ENCODE measurements around the gene VCAN. TPM values are rescaled to one million over a fixed set of nuclear protein-coding genes. Genes with fewer than 3 reads are reported as not detected.

The VCAN gene
- total RNA-seq, 2 experiments from 2014 or later, result not detected

DNA sequence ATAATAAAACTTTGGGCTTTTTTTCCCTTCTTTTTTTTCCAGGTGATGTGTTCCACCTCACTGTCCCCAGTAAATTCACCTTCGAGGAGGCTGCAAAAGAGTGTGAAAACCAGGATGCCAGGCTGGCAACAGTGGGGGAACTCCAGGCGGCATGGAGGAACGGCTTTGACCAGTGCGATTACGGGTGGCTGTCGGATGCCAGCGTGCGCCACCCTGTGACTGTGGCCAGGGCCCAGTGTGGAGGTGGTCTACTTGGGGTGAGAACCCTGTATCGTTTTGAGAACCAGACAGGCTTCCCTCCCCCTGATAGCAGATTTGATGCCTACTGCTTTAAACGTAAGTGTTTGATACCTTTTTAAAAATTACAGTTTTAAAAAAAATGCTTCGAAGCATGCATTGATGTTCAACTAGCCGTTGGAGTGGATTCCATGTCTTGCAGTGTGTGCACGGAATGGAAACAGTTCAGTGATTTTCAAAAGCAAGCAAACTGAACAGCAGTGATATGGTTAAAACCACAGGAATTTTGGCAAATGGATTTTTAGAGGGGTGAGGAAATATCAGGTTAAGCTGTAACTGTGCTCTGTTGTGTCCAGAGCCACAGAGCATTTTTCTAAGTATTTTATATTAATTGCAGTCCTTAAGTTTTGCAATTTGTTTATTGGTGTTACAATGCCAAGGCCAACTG, 40.7 kb downstream of the VCAN start:
- no peak for DNase-seq
- H3K4me3 Mint-ChIP-seq, result no peak overlapping the region
- H3K36me3 Mint-ChIP-seq (ENCODE audit: low read depth), result no peaks in the 10 kb centered on the region
- no peak overlapping the region for H3K27ac Mint-ChIP-seq
- H3K27me3 Mint-ChIP-seq (ENCODE audit: low read depth), result peaks cover 8% of the 10 kb centered on the region
- no peaks in the 10 kb centered on the region for H3K9me3 Mint-ChIP-seq
- intact Hi-C loops (cut with micrococcal nuclease), result no loop called here
- CTCF ChIA-PET, result no interaction called here
- H3K4me1 Mint-ChIP-seq (ENCODE audit: low read depth), result no peaks in the 10 kb centered on the region

DNA sequence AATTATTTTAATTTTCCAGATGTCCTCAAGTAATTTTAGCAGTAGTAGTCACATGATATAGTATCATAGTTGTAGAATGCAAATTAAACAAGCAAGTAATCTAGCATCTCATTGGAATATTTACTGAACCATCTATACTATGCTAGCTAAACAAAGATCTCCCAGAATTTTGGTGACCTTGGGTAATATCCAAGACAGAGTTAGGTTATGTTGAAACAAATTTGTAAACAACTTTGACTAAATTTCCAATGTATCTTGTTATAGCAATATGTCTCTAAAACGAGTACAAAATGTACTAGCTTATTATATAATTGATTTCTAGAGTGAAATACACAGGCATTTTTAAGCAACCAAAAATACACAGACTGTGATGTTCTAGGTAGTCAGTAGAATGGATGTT, 41.5 kb downstream of the VCAN start:
- no peaks in the 10 kb centered on the region for H3K4me1 Mint-ChIP-seq (ENCODE audit: low read depth)
- no peak overlapping the region for H3K4me3 Mint-ChIP-seq
- no peaks in the 10 kb centered on the region for H3K36me3 Mint-ChIP-seq (ENCODE audit: low read depth)
- no peaks in the 10 kb centered on the region for H3K9me3 Mint-ChIP-seq
- DNase-seq, result no peak
- no peak overlapping the region for H3K27ac Mint-ChIP-seq
- CTCF ChIA-PET, result interaction anchor here (0.8 kb wide), 1 partner anchor 33 kb away, joined by 3 read pairs; no protein-coding TSS in a partner anchor
- H3K27me3 Mint-ChIP-seq (ENCODE audit: low read depth), result peaks cover 11% of the 10 kb centered on the region
- intact Hi-C loops (cut with micrococcal nuclease), result no loop called here

DNA sequence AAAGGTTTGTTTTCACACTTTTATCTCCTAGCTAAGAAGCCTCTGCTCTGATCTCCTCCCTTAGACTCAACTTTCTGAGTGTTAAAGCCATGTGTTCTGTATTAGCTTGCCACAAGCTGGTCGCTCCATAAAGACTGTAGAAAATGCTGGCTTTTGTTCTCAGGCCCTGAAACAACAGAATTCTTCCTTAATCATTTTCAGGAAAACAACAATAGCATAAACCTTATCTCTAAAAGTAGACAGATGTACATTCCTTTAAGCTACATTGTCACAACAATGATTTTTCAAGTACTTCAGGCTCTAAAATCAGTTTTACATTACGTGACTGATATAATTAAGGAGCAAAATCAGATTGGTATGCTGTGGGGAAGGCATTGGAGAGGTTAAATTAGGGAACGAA, 41.9 kb downstream of the VCAN start:
- H3K27ac Mint-ChIP-seq, result no peak overlapping the region
- intact Hi-C loops (cut with micrococcal nuclease), result no loop called here
- no peak for DNase-seq
- peaks cover 11% of the 10 kb centered on the region for H3K27me3 Mint-ChIP-seq (ENCODE audit: low read depth)
- H3K9me3 Mint-ChIP-seq, result no peaks in the 10 kb centered on the region
- H3K4me3 Mint-ChIP-seq, result no peak overlapping the region
- CTCF ChIA-PET, result interaction anchor here (0.8 kb wide), 1 partner anchor 33 kb away, joined by 3 read pairs; no protein-coding TSS in a partner anchor
- no peaks in the 10 kb centered on the region for H3K36me3 Mint-ChIP-seq (ENCODE audit: low read depth)
- H3K4me1 Mint-ChIP-seq (ENCODE audit: low read depth), result no peaks in the 10 kb centered on the region

DNA sequence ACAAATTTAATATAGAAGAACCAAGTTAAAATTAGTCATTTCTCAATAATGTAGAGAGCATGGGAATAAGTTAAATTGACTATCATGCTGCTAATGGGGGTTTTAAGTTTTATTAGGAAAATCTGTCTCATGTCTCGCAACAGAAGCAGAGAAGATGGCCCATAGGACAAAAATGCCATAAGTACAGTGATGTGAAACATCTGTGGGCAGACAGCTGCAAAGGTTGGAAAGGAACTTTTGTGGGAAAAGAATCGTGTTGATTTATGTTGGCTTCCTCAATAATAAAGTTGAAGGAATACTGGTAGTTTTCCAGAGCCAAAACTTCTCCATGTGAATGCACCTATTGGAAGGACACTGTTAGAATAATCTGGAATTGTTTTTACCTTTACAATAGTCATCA, 44.8 kb downstream of the VCAN start:
- DNase-seq, result no peak
- no peak overlapping the region for H3K4me3 Mint-ChIP-seq
- CTCF ChIA-PET, result no interaction called here
- no peak overlapping the region for H3K27ac Mint-ChIP-seq
- intact Hi-C loops (cut with micrococcal nuclease), result no loop called here
- H3K4me1 Mint-ChIP-seq (ENCODE audit: low read depth), result no peaks in the 10 kb centered on the region
- H3K9me3 Mint-ChIP-seq, result no peaks in the 10 kb centered on the region
- no peaks in the 10 kb centered on the region for H3K36me3 Mint-ChIP-seq (ENCODE audit: low read depth)
- peaks cover 12% of the 10 kb centered on the region for H3K27me3 Mint-ChIP-seq (ENCODE audit: low read depth)

DNA sequence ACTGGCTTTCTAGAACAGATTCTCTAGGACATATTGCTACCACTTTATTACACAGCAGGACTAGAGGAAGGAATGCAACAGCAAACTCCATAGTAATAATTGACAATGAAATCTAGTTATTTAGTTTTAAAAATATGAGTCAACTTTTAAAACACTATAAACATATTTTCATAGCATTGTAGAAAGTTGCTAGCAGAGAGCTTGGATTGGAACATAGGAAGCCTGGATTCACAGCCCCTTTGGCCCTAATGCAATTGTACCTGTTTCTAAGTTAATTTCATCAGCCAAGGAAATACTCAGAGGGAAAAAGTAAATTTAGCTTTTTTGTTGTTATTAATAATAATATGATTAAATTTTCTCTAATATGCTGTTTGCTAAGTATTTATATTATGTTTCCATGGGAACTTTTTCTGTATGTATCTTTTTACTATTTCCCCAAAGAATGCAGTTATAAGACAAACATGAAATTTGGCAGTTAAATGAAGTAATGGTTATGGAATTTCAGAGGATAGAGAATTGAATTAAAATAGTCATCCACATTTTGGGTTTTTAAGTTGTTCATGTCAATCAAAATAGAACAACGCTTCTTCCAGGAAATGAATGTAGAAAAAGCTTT, 45.6 kb downstream of the VCAN start:
- no peak for DNase-seq
- CTCF ChIA-PET, result interaction anchor here (0.7 kb wide), 1 partner anchor 1353 kb away, joined by 3 read pairs; no protein-coding TSS in a partner anchor
- H3K9me3 Mint-ChIP-seq, result no peaks in the 10 kb centered on the region
- no peaks in the 10 kb centered on the region for H3K4me1 Mint-ChIP-seq (ENCODE audit: low read depth)
- H3K27me3 Mint-ChIP-seq (ENCODE audit: low read depth), result peaks cover 14% of the 10 kb centered on the region
- H3K36me3 Mint-ChIP-seq (ENCODE audit: low read depth), result no peaks in the 10 kb centered on the region
- intact Hi-C loops (cut with micrococcal nuclease), result no loop called here
- H3K4me3 Mint-ChIP-seq, result no peak overlapping the region
- no peak overlapping the region for H3K27ac Mint-ChIP-seq

DNA sequence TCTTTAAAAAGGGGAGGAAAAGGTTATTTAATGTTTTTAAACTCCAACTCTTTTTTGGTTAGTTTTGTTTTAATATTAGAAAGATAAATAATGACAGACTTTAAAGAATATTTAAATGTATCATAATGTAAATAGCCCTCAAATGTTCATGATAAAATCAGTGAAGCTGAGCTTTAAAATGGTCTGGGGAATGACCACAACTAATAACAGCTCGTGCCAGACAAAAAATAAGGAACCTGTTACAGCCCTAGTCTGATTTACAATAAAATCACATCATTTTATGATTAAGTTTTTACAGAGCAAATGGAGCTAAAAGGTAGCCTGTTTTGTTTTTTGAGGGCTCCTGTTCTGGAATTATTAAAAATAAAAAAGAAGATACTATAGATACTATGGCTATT, 46.1 kb downstream of the VCAN start:
- Mint-ChIP-seq H3K27me3 (ENCODE audit: low read depth) (peaks cover 14% of the 10 kb centered on the region), H3K4me1 (ENCODE audit: low read depth) (no peaks in the 10 kb centered on the region), H3K9me3 (no peaks in the 10 kb centered on the region), H3K4me3 (no peak overlapping the region), H3K27ac (no peak overlapping the region), H3K36me3 (ENCODE audit: low read depth) (no peaks in the 10 kb centered on the region)
- intact Hi-C loops (cut with micrococcal nuclease), result no loop called here
- no peak for DNase-seq
- CTCF ChIA-PET, result interaction anchor here (0.7 kb wide), 1 partner anchor 1353 kb away, joined by 3 read pairs; no protein-coding TSS in a partner anchor

DNA sequence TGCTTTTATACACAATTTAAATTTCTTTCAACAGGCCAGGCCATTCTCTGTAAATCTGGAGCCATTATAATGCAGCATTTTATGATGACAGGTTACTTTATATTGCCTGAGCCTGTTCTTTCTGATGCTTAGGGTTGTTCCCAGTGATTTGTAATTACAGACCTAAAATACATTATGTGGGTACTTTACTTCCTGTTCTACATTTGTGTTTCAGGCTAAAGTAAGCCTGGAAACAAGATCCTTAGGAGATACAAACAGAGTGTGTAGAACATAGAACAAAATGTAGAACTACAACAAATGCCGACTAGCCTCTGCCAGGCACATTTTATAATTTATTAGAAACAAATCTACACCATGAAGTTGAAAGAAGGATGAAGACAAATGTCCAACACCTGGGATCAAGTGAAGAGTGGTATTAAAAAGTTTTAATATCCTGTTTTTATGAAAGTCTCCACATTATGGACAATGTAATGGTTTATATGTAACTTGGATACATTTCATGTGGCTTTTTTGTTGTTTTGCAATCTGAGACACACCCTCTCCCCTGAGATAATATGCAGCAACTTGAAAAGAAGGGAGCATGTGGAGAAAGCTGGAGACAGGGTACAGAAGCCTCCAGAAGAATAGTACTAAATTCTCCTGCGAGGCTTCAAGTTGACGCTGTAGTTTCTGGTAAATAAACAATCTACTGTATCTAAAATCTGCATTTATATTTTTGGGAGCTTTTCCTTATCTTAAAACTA, 46.9 kb downstream of the VCAN start:
- peaks cover 14% of the 10 kb centered on the region for H3K27me3 Mint-ChIP-seq (ENCODE audit: low read depth)
- no peaks in the 10 kb centered on the region for H3K36me3 Mint-ChIP-seq (ENCODE audit: low read depth)
- no peaks in the 10 kb centered on the region for H3K4me1 Mint-ChIP-seq (ENCODE audit: low read depth)
- intact Hi-C loops (cut with micrococcal nuclease), result no loop called here
- CTCF ChIA-PET, result no interaction called here
- H3K4me3 Mint-ChIP-seq, result no peak overlapping the region
- no peak for DNase-seq
- no peaks in the 10 kb centered on the region for H3K9me3 Mint-ChIP-seq
- H3K27ac Mint-ChIP-seq, result no peak overlapping the region

DNA sequence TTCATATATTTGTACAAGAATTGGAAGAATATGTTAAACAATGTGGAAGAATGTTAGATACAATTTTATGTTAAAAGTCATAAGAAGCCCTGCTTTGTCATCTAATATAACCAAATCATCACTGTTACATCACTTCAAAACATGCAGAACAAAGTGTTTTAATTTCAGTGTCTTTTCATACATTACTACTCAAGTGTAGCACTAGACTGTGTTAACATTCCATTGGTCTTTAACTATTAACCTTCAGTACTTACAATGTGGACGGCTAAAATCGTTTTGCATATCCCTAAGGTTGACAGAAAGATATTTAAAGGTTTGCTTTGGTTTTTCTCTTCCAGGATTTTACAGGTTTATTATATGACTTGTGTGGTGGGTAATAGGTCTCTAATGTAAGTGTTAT, 50.9 kb downstream of the VCAN start:
- H3K27ac Mint-ChIP-seq, result no peak overlapping the region
- no peaks in the 10 kb centered on the region for H3K9me3 Mint-ChIP-seq
- no peaks in the 10 kb centered on the region for H3K4me1 Mint-ChIP-seq (ENCODE audit: low read depth)
- H3K4me3 Mint-ChIP-seq, result no peak overlapping the region
- CTCF ChIA-PET, result no interaction called here
- intact Hi-C loops (cut with micrococcal nuclease), result no loop called here
- H3K27me3 Mint-ChIP-seq (ENCODE audit: low read depth), result peaks cover 6% of the 10 kb centered on the region
- no peaks in the 10 kb centered on the region for H3K36me3 Mint-ChIP-seq (ENCODE audit: low read depth)
- no peak for DNase-seq

DNA sequence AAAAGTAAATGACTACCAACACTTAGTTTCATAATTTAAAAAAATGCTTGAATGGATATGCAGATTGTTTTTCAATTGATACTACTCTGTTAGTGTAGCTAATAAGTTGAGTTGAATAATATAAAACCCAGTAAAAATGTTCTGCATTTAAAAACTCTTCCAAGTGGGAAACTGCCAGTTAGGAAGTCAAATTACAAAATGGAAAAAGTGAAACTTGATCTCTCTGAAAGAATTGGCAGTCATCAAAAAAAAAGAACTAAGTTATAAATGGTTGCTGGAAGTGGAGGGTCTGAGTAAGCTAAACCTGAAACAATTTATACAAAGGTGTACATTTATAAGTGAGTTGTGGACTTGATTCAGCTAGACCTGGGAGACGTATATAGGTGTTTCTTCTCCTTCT, 52.4 kb downstream of the VCAN start:
- no peak overlapping the region for H3K4me3 Mint-ChIP-seq
- H3K9me3 Mint-ChIP-seq, result no peaks in the 10 kb centered on the region
- H3K27me3 Mint-ChIP-seq (ENCODE audit: low read depth), result peaks cover 6% of the 10 kb centered on the region
- no peak overlapping the region for H3K27ac Mint-ChIP-seq
- no peak for DNase-seq
- no peaks in the 10 kb centered on the region for H3K36me3 Mint-ChIP-seq (ENCODE audit: low read depth)
- intact Hi-C loops (cut with micrococcal nuclease), result no loop called here
- no peaks in the 10 kb centered on the region for H3K4me1 Mint-ChIP-seq (ENCODE audit: low read depth)
- CTCF ChIA-PET, result no interaction called here

DNA sequence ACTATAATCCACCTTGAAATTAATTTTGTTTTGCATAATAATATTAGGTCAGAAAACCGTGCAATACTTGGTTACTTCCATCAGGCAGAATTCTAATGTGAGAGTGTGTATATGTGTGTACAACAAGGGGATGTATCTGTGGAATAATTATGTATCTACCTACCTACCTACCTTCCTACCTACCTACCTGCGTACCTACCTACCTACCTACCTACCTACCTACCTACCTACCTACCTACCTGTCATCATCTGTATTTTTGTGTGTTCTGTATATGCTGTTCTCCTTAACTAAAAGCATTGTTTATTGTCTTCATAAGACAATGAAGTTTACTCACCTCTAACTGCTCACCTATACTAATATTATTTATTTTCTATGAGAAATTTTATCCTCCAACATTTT, 52.8 kb downstream of the VCAN start:
- no peak for DNase-seq
- no peaks in the 10 kb centered on the region for H3K9me3 Mint-ChIP-seq
- intact Hi-C loops (cut with micrococcal nuclease), result no loop called here
- no peaks in the 10 kb centered on the region for H3K36me3 Mint-ChIP-seq (ENCODE audit: low read depth)
- no peak overlapping the region for H3K4me3 Mint-ChIP-seq
- peaks cover 6% of the 10 kb centered on the region for H3K27me3 Mint-ChIP-seq (ENCODE audit: low read depth)
- H3K4me1 Mint-ChIP-seq (ENCODE audit: low read depth), result no peaks in the 10 kb centered on the region
- H3K27ac Mint-ChIP-seq, result no peak overlapping the region
- CTCF ChIA-PET, result interaction anchor here (0.5 kb wide), 1 partner anchor 716 kb away, joined by 3 read pairs; no protein-coding TSS in a partner anchor

DNA sequence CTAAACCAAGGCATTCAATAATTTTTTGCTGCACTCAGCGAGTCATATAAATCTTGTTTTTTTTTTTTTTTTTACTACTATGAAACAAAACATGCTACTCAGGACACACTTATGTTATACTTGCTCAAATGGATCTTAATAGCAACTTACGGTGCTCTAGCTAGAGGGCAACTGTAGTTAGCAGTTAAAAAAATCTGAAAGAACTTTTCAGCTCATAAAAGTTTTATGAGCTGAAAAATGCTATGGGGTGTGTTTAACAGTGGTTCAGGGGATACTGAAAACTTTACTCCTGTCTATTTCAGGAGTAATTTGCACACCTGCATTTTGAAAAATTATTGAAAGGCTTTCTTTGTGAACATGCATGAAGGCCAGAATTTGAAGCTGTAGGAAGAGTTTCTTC, 53.4 kb downstream of the VCAN start:
- Mint-ChIP-seq H3K27ac (no peak overlapping the region), H3K4me1 (ENCODE audit: low read depth) (no peaks in the 10 kb centered on the region), H3K4me3 (no peak overlapping the region), H3K27me3 (ENCODE audit: low read depth) (peaks cover 6% of the 10 kb centered on the region), H3K9me3 (no peaks in the 10 kb centered on the region), H3K36me3 (ENCODE audit: low read depth) (no peaks in the 10 kb centered on the region)
- intact Hi-C loops (cut with micrococcal nuclease), result no loop called here
- no peak for DNase-seq
- CTCF ChIA-PET, result interaction anchor here (0.5 to 0.7 kb wide), 2 partner anchors 716 to 1231 kb away, joined by 3 read pairs; no protein-coding TSS in a partner anchor

DNA sequence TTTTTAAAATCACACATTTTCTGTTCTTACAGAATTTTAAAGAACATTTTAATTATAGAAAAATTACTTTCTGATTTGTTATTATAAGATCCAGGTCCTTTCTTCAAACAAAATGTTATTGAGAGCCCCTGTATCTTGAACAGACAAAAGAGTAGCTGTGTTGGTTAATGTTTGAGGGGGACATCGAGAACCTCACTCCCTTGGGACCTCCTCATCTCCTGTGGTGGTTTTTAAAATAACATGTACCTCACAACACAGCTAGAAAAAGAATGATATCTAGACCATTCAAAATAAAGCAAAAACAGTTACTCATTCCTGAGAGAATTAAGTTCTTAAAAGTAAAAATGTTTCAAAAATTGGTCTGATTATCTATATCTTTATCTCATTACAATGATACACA, 54.7 kb downstream of the VCAN start:
- H3K27me3 Mint-ChIP-seq (ENCODE audit: low read depth), result peaks cover 9% of the 10 kb centered on the region
- H3K4me1 Mint-ChIP-seq (ENCODE audit: low read depth), result no peaks in the 10 kb centered on the region
- no peaks in the 10 kb centered on the region for H3K36me3 Mint-ChIP-seq (ENCODE audit: low read depth)
- DNase-seq, result no peak
- H3K27ac Mint-ChIP-seq, result no peak overlapping the region
- CTCF ChIA-PET, result interaction anchor here (0.7 kb wide), 1 partner anchor 885 kb away, joined by 3 read pairs; no protein-coding TSS in a partner anchor
- intact Hi-C loops (cut with micrococcal nuclease), result no loop called here
- H3K9me3 Mint-ChIP-seq, result no peaks in the 10 kb centered on the region
- no peak overlapping the region for H3K4me3 Mint-ChIP-seq
